ENCODE data around the gene SPINK4. TPM values are rescaled to one million over a fixed set of nuclear protein-coding genes. Genes with fewer than 3 reads are reported as not detected.

Gene SPINK4
- total RNA-seq, 1 experiment from 2014 or later: not detected

DNA sequence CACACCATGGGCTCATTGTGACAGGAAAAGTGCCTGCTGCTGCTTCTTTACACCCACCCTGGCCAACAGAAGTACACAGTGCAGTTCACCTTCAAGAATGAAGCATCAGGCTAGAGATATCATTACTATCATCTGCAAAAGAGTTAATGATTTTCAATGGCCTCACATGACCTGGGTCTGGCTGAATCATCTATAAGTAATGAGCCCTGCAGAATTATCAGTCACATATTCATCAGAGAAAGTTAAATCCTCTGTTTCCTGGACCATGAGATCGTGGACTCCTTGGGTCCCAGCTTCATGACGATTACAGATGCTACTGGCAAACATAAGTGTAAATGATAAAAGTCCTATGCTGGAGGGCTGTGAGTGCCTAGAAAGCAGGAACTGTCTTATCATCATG is 16.3 kb downstream of the SPINK4 start:
- POLR2A ChIA-PET: no interaction called here
- H3K9me3 Mint-ChIP-seq: no peaks in the 10 kb centered on the region
- CTCF ChIA-PET: no interaction called here
- peaks cover 69% of the 10 kb centered on the region for H3K36me3 Mint-ChIP-seq
- no peaks in the 10 kb centered on the region for H3K27me3 Mint-ChIP-seq (ENCODE audit: low read depth)
- no peak for ATAC-seq
- H3K4me1 Mint-ChIP-seq: no peaks in the 10 kb centered on the region
- no peak overlapping the region for H3K27ac Mint-ChIP-seq
- H3K4me3 Mint-ChIP-seq: no peak overlapping the region
- DNase-seq (ENCODE audit: low spot score): no peak
- TF ChIP-seq AFF4 (CRISPR knock-in tag; IDR thresholded peaks at IDR 0.05; ENCODE audit: borderline replicate concordance) (no peak), ARID4B (CRISPR knock-in tag; IDR thresholded peaks at IDR 0.05; ENCODE audit: borderline replicate concordance) (no peak), SMAD4 (CRISPR knock-in tag; IDR thresholded peaks at IDR 0.05) (no peak), TP53 (CRISPR knock-in tag; IDR thresholded peaks at IDR 0.05) (no peak), JAZF1 (CRISPR knock-in tag; IDR thresholded peaks at IDR 0.05) (no peak), GRHL2 (CRISPR knock-in tag; IDR thresholded peaks at IDR 0.05; ENCODE audit: insufficient replicate concordance, severe bottlenecking) (no peak), ATF6 (CRISPR knock-in tag; IDR thresholded peaks at IDR 0.05) (no peak), NFE2L1 (CRISPR knock-in tag; IDR thresholded peaks at IDR 0.05) (no peak), USF2 (CRISPR knock-in tag; IDR thresholded peaks at IDR 0.05) (no peak)
- TF ChIP-seq, protein P1, sequence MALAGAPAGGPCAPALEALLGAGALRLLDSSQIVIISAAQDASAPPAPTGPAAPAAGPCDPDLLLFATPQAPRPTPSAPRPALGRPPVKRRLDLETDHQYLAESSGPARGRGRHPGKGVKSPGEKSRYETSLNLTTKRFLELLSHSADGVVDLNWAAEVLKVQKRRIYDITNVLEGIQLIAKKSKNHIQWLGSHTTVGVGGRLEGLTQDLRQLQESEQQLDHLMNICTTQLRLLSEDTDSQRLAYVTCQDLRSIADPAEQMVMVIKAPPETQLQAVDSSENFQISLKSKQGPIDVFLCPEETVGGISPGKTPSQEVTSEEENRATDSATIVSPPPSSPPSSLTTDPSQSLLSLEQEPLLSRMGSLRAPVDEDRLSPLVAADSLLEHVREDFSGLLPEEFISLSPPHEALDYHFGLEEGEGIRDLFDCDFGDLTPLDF (CRISPR knock-in tag; IDR thresholded peaks at IDR 0.05): no peak
- TF ChIP-seq, protein P2, sequence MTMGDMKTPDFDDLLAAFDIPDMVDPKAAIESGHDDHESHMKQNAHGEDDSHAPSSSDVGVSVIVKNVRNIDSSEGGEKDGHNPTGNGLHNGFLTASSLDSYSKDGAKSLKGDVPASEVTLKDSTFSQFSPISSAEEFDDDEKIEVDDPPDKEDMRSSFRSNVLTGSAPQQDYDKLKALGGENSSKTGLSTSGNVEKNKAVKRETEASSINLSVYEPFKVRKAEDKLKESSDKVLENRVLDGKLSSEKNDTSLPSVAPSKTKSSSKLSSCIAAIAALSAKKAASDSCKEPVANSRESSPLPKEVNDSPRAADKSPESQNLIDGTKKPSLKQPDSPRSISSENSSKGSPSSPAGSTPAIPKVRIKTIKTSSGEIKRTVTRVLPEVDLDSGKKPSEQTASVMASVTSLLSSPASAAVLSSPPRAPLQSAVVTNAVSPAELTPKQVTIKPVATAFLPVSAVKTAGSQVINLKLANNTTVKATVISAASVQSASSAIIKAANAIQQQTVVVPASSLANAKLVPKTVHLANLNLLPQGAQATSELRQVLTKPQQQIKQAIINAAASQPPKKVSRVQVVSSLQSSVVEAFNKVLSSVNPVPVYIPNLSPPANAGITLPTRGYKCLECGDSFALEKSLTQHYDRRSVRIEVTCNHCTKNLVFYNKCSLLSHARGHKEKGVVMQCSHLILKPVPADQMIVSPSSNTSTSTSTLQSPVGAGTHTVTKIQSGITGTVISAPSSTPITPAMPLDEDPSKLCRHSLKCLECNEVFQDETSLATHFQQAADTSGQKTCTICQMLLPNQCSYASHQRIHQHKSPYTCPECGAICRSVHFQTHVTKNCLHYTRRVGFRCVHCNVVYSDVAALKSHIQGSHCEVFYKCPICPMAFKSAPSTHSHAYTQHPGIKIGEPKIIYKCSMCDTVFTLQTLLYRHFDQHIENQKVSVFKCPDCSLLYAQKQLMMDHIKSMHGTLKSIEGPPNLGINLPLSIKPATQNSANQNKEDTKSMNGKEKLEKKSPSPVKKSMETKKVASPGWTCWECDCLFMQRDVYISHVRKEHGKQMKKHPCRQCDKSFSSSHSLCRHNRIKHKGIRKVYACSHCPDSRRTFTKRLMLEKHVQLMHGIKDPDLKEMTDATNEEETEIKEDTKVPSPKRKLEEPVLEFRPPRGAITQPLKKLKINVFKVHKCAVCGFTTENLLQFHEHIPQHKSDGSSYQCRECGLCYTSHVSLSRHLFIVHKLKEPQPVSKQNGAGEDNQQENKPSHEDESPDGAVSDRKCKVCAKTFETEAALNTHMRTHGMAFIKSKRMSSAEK (CRISPR knock-in tag; IDR thresholded peaks at IDR 0.05; ENCODE audit: borderline replicate concordance): no peak
- TF ChIP-seq, protein P3, sequence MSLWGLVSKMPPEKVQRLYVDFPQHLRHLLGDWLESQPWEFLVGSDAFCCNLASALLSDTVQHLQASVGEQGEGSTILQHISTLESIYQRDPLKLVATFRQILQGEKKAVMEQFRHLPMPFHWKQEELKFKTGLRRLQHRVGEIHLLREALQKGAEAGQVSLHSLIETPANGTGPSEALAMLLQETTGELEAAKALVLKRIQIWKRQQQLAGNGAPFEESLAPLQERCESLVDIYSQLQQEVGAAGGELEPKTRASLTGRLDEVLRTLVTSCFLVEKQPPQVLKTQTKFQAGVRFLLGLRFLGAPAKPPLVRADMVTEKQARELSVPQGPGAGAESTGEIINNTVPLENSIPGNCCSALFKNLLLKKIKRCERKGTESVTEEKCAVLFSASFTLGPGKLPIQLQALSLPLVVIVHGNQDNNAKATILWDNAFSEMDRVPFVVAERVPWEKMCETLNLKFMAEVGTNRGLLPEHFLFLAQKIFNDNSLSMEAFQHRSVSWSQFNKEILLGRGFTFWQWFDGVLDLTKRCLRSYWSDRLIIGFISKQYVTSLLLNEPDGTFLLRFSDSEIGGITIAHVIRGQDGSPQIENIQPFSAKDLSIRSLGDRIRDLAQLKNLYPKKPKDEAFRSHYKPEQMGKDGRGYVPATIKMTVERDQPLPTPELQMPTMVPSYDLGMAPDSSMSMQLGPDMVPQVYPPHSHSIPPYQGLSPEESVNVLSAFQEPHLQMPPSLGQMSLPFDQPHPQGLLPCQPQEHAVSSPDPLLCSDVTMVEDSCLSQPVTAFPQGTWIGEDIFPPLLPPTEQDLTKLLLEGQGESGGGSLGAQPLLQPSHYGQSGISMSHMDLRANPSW (CRISPR knock-in tag; conservative IDR thresholded peaks at IDR 0.05; ENCODE audit: low read depth): no peak
